SU-DHL-6 (cell line): ENCODE data around the gene RBP4.

Experiments used
- CTCF ChIP-seq: fragments of 200-600 bp; sonication (generic); IDR thresholded peaks from one replicate; pipeline ENCODE4 v1.5.1; 2017; ENCODE audit warnings: antibody characterized with exemption, mild to moderate bottlenecking, low read length, moderate library complexity; ENCODE audit not compliant: insufficient read depth, poor library complexity, severe bottlenecking
- EZH2phosphoT487 ChIP-seq: fragments of 200-600 bp; sonication (generic), shearing (Covaris generic); conservative IDR thresholded peaks from 2 replicates; pipeline ENCODE4 v1.6.1; 2018; ENCODE audit warnings: mild to moderate bottlenecking, antibody characterized with exemption, low read length, moderate library complexity, mixed read lengths

- TF ChIP-seq CTCF (no peak), EZH2phosphoT487 (no peak)
Measured at GRCh38 chr10:93560541-93560940, 40.5 kb downstream of the RBP4 start.
